ENCODE data around the gene GTF2A1. TPM values are rescaled to one million over a fixed set of nuclear protein-coding genes. Genes with fewer than 3 reads are reported as not detected.

GTF2A1 gene
- total and polyA plus RNA-seq, 2 experiments from 2014 or later = 3.8 to 25.1 TPM

DNA sequence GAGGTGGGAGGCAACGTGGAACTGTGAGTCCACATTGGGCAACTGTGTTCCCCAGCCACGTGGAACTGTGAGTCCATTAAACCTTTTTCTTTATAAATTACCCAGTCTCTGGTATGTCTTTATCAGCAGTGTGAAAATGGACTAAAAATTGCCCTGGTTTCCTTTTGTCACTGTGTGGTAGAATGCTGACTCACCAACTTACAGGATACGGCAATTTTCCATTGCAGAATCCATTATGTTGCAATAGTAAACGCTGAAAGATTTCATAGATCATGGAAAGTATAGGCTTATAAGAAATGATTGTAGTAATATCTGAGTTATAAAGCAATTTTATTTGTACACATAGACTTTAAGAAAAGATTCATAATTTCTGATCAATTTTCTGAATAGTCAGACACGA, 93.0 kb downstream of the GTF2A1 start:
- Histone ChIP-seq H3K4me3 (no peak overlapping the region), H3K79me2 (no peaks in the 10 kb centered on the region), H3K4me1 (ENCODE audit: insufficient read depth) (no peaks in the 10 kb centered on the region), H3K9me2 (replicated peaks; ENCODE audit: insufficient read depth) (no peaks in the 10 kb centered on the region), H3K27ac (no peak overlapping the region), H3K9me3 (ENCODE audit: low read depth) (no peaks in the 10 kb centered on the region), H2AFZ (no peak overlapping the region), H4K20me1 (ENCODE audit: insufficient read depth, poor library complexity, severe bottlenecking) (no peaks in the 10 kb centered on the region), H3K27me3 (no peaks in the 10 kb centered on the region), H3K36me3 (replicated peaks; ENCODE audit: insufficient read depth, low read depth) (no peaks in the 10 kb centered on the region), H3K4me2 (no peak overlapping the region)
- WGBS (ENCODE audit: low lambda C conversion rate, missing lambda C conversion rate) = 64% methylated on average over 5 of the region's 5 CpGs
- DNase-seq (ENCODE audit: low spot score) = no peak
- TF ChIP-seq EZH2phosphoT487 (IDR thresholded peaks at IDR 0.05; ENCODE audit: low read depth, severe bottlenecking, unreplicated experiment) (no peak), EZH2 (IDR thresholded peaks at IDR 0.05; ENCODE audit: borderline replicate concordance) (no peak)
- TF ChIP-seq, protein P1, sequence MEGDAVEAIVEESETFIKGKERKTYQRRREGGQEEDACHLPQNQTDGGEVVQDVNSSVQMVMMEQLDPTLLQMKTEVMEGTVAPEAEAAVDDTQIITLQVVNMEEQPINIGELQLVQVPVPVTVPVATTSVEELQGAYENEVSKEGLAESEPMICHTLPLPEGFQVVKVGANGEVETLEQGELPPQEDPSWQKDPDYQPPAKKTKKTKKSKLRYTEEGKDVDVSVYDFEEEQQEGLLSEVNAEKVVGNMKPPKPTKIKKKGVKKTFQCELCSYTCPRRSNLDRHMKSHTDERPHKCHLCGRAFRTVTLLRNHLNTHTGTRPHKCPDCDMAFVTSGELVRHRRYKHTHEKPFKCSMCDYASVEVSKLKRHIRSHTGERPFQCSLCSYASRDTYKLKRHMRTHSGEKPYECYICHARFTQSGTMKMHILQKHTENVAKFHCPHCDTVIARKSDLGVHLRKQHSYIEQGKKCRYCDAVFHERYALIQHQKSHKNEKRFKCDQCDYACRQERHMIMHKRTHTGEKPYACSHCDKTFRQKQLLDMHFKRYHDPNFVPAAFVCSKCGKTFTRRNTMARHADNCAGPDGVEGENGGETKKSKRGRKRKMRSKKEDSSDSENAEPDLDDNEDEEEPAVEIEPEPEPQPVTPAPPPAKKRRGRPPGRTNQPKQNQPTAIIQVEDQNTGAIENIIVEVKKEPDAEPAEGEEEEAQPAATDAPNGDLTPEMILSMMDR (IDR thresholded peaks at IDR 0.05; ENCODE audit: poor library complexity) = no peak

DNA sequence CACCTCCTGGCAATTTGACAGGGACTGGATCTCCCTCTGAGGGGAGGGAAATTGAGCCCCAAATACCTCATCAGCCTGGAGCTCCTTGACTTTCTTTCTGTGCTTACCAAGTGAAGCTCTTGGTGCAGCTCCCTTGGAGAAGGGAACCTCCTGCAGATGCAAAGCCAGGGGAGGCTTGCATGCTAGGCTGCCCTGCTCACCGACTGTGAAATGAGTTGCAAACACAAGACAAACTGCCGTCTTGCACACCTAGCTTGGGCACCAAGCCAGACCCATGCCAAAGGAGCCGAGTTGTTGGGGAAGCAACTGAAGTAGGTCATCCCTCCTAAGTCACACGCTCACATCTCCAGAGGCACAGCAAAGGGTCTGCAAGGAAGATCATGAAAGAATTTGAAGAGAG, 95.2 kb downstream of the GTF2A1 start:
- Histone ChIP-seq H3K27me3 (no peaks in the 10 kb centered on the region), H3K4me3 (no peak overlapping the region), H2AFZ (no peak overlapping the region), H3K4me2 (no peak overlapping the region), H4K20me1 (ENCODE audit: insufficient read depth, poor library complexity, severe bottlenecking) (no peaks in the 10 kb centered on the region), H3K79me2 (no peaks in the 10 kb centered on the region), H3K27ac (no peak overlapping the region), H3K36me3 (replicated peaks; ENCODE audit: insufficient read depth, low read depth) (no peaks in the 10 kb centered on the region), H3K4me1 (ENCODE audit: insufficient read depth) (no peaks in the 10 kb centered on the region), H3K9me3 (ENCODE audit: low read depth) (no peaks in the 10 kb centered on the region), H3K9me2 (replicated peaks; ENCODE audit: insufficient read depth) (no peaks in the 10 kb centered on the region)
- no peak for DNase-seq (ENCODE audit: low spot score)
- WGBS (ENCODE audit: low lambda C conversion rate, missing lambda C conversion rate) = 75% methylated on average over 4 of the region's 4 CpGs
- TF ChIP-seq EZH2phosphoT487 (IDR thresholded peaks at IDR 0.05; ENCODE audit: low read depth, severe bottlenecking, unreplicated experiment) (no peak), EZH2 (IDR thresholded peaks at IDR 0.05; ENCODE audit: borderline replicate concordance) (no peak)
- TF ChIP-seq, protein P1 (IDR thresholded peaks at IDR 0.05; ENCODE audit: poor library complexity) = no peak

Small RNA genes lying within 50 kb of the gene (small RNA-seq; reads per million reads assigned to genes)
- gene DYNLL1P1 = not detected
- gene SNORA79 = 2.4 reads per million, percentile 89 among the genes with 10 or more reads in this experiment

Other genes with a start within 250 kb of the GTF2A1 start
- gene STON2, start 179.4 kb upstream of the GTF2A1 start, total RNA-seq = 20.9 and 22.7 TPM in 2 replicates
- gene STON2, start 179.4 kb upstream of the GTF2A1 start, polyA plus RNA-seq = 3.4 and 5.0 TPM in 2 replicates